ENCODE data around the gene AIFM2.
"Not testable (repeated sequence)": the region's sequence is repeated elsewhere in the genome, so short reads cannot be mapped to it uniquely, and the experiment has no call there.

Gene AIFM2

DNA sequence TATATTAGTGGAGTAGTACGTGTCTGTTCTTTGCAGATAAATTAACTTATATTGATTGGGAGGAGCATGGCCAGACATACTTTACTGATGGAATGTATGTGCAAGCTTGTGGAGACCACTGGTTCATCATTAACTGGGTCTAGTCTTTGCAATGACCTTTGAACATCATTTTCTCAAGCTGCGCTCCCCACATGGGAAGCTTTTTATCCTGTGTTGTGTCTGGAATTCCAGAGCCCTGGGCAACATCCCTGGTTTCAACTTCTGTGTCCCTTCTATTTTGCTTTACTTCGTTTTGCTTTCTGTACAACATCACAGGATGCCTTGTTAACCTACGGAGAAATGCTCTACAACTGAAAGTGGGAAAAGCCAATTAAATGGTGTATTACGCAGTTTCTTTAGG, 41.7 kb downstream of the AIFM2 start:
- DNase-seq: no peak

DNA sequence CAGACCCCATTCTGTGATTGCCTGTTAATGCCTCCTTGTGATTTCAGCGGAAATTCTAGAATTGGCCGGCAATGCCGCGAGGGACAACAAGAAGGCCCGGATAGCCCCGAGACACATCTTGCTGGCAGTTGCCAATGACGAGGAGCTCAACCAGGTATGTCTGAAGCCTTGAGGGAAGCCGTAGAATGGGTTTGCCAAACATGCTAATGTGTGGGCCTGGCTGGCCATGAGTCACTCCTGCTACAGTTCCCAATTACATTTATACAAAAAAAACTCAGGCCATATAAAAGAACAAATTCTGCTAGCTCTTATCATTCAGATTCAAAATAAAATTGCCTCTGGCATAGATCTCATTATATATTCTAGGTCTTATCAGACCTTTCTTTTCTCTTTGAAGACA, 42.6 kb downstream of the AIFM2 start:
- no peak for DNase-seq

DNA sequence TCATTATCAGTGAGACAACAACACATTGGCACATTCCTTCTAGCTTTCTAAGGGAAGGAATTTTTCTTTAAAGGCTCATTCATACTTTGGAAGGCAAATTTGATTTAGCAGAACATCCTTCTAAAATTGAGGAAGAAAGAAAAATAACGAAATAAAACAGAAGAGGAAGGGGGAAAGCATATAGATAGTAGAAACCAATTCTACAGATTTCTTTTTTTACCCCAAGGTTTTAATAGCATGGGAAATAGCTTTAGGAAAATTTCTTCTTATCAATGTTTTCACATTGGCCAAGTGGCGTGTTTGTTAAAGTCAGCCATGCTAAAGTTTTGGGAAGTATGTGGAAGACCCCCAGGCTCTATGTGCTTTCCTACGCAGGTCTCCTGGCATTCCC, 44.3 kb downstream of the AIFM2 start:
- DNase-seq: no peak

DNA sequence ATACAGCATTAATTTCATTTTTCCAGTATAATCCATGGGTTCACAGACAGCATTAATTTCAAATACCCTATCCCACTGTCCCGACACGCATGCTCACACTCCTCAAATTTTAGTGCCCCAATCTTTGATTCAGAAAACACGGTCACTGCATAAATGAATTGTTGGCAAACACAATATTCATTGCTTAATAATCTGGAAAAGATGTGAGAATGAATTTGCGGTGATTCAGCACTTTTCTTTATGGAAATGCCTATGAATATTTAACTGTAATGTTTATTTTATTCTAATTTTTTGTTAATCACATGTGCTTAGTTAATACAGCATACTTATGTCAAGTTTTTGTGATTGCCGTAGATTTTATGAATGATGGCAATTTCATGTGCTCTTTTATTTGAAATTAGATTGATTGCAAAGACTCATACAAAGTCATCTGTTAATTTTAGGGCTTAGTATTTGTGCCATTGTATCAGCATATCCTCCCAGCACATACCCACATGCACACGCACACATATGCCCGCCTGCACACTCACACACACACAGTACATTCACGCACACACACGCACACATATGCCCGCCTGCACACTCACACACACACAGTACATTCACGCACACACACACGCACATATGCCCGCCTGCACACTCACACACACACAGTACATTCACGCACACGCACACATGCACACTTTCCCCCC, 44.9 kb downstream of the AIFM2 start:
- no peak for DNase-seq

DNA sequence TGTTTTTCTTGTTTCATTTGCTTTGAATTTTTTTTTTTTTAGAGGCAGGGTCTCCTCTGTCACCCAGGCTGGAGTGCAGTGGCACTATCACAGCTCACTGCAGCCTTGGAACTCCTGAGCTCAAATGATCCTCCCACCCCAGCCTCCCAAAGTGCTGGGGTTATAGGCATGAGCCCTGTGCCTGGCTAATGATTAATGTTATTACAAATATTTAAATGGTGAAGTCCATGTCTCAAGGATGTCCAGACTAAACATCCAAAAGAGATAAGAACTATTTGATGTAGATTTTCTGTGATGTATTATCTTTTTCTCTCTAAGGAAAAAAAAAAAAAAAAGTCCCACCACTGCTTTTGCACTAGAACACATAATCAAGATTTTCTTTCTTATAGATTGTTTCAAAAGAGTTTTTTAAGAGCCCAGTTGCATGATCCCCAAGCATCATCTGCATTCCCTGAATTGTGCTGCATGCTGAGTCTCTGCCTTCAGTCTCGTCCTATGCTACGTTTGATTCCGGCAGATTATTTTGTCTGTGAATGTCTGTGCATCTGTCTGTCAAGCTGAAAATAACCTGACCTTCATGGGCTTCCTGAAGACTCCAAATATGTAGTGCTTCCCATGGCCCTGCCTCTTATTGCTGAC, 46.5 kb downstream of the AIFM2 start:
- no peak for DNase-seq

DNA sequence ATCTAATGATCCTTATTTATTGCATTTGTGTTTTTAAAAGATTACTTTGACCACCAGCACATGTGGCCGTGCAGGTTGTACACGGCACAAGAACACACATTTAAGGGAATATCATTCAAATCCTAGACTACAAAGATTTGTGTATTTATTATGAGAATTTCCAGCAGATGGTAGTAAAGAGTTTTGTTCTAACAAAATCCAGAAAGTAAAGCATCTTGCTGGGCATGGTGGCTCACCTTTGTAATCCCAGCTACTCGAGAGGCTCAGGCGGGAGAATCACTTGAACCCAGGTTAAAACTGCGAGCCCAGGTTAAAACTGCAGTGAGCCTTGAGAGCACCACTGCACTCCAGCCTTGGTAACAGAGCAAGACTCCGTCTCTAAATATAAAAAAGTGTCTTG, 48.4 kb downstream of the AIFM2 start:
- DNase-seq: peak; percentile 8

DNA sequence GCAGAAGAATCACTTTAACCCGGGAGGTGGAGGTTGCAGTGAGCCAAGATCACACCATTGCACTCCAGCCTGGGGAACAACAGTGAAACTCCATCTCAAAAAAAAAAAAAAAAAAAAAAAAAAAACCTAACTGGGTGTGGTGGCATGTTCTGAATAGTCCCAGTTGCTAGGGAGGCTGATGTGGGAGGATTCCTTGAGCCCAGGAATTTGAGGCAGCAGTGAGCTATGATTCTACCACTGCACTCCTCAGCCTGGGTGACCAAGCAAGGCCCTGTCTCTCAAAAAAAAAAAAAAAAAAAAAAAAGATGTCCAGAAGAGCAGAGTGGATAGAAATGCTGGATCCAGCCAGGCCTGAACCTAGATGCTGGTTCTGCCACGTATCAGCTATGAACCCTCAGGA, 51.8 kb downstream of the AIFM2 start:
- not testable (repeated sequence) for DNase-seq

DNA sequence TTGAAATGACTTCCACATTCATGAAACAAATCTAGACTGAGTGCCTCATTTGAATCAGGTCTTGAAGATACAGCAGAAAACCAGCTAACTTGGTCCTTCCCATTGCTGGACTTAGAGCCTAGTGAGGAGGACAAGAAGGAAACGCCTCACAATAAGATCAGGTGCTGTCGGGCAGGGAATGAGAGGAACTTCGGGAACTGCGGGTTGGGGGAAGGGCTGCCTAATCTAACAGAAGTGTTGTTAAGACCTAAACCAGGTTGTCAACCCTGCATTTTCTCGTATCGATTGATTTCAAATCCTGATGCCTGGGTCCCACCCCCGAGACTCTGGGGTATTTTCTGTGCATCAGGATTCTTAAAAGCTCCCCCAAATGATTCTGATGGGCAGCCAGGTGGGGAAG, 53.7 kb downstream of the AIFM2 start:
- no peak for DNase-seq

DNA sequence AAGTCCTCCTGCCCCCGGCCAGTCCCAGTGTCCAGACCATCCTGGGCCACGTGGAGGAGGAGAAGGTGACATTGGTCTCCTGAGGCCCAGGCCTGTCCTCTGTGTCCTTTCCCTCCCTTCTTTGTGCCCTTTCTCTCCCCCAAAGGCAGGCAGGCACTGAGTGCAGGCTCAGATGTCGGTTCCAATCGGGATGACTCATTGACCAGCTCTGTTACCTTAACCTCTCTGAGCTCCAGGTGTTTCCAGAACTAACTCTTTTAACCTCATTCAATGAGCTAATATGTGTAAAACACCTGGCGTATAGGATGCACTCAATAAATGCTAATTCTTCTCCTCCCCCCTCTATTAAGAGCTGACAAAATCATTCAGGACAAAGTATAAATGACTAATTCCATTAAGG, 54.3 kb downstream of the AIFM2 start:
- no peak for DNase-seq

DNA sequence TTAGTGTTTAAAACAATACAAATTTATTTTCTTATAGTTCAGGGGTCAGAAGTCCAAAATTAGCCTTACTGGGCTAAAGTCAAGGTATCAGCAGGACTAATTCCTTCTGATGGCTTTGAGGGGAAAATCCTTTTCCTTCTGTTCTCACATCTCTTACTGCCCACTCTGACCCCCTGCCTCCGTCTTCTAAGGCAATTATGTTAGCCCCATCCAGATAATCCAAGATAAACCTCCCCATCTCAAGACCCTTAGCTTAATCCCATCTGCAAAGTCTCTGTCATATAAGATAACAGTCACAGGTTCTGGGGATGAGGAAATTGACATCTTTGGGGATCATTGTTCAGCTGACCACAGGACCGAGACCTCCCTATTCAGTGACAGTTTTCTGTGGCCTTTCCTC, 57.7 kb downstream of the AIFM2 start:
- DNase-seq: no peak

DNA sequence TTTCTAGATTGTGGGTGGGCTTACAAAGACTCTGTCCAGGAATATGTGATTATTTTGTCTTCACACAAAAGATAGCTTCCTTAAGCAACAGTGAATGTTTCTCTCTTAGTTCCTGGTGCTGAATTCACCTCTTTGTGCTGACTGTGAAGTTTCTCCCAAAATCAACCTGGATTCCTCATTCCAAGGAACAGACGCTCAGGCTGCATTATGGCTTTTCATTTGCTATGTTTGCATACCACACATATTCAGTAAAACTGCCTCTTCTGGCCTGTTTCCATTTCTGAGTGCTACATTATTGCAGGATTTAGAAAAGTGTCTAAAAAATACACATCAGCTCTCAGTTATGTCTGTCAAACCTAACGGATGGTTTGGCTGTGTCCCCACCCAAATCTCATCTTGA, 58.5 kb downstream of the AIFM2 start:
- DNase-seq: no peak

DNA sequence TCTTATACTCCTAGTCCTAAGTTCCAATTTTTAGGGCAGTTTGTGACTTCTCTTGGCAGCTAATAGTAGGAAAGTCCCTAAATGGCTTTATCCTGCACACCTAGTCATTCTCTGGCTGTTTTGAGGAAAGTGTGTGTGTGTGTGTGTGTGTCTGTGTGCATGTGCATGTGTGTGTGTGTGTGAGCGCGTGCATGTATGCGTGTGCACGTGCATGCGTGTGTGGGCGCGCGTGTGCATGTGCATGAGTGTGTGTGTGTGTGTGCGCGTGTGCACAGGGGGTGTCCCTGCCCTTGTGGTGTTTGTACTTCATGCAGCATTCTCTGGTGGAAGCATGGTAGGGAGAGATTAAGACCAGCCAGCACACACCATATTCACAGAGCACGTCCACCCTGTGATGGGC, 61.8 kb downstream of the AIFM2 start:
- DNase-seq: no peak

DNA sequence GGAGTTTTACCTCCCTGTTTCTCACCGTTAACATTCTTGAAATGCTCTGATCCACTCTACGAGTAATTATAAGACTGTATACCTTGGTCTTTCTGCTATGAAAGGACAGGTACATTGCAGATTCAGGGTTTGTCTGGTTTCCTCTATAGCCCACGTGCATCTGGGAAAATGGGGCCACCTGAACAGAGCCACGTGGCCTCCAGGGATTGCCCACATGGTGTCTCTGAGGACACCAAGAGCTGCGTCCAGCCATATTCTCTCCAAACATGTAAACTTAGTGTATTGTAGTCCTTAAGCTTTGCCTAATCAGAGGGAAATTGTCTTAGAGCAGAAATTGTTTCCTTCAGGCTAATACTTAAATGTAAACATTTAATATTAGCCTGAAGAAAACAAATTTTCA, 63.3 kb downstream of the AIFM2 start:
- no peak for DNase-seq

DNA sequence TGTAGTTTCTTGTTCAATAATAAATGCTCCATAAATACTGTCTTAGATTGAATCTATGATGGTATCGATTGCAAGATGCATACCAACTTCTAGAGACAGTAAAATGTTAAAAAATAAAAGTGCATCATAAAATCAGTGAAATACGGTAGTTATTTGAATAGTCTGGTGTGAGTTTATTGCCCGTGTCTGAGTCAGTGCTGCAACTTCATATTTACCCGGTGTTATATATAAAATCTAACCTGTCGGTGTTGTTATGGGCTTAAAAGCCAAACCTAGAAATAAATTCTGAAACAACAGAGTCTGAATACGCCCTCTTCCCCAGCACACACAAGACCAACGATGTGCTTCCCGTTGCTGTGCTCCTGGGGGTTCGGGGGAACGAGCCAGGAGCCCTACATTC, 63.7 kb downstream of the AIFM2 start:
- no peak for DNase-seq

DNA sequence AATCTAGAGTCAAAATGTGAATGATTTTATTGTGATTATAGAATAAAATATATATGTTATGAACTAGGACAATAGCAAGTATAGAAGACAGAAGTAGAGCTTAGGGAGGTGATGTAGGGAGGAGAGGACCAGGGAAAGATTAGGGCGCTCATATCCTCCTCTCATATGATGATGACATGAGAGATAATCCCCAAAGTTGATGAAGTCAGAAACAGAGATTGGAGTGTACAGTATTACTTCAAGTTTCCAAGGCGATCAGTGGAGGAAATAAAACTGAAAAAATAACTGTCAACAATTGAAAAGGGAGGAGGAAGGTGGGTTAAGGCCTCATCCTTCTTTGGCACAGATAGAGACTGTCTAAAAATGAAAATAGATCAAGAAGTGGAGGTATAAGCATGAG, 65.0 kb downstream of the AIFM2 start:
- no peak for DNase-seq

DNA sequence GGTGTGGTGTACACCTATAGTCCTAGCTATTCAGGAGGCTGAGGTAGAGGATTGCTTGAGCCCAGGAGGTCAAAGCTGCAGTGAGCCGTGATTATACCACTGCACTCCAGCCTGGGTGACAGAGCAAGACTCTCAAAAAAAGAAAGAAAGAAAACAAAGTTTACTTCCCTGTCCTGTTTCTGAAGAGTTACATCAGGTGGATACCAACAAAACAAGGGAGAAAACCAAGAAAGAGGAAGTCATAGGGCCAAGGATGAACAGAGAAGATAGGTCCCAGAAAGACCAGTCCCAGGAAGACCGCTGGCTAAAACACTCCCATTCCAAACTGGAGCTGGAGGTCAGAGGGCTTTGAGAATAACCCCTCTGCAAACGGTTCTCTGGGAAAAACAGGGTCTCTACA, 66.4 kb downstream of the AIFM2 start:
- no peak for DNase-seq

DNA sequence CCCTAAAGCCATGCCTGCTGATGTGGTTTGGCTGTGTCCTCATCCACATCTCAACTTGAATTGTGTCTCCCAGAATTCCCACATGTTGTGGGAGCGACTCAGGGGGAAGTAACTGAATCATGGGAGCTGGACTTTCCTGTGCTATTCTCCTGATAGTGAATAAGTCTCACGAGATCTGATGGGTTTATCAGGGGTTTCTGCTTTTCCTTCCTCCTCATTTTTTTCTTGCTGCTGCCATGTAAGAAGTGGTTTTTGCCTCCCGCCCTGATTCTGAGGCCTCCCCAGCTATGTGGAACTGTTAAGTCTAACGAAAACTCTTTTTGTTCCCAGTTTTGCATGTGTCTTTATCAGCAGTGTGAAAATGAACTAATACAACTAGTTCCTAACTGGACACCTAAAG, 68.1 kb downstream of the AIFM2 start:
- no peak for DNase-seq

DNA sequence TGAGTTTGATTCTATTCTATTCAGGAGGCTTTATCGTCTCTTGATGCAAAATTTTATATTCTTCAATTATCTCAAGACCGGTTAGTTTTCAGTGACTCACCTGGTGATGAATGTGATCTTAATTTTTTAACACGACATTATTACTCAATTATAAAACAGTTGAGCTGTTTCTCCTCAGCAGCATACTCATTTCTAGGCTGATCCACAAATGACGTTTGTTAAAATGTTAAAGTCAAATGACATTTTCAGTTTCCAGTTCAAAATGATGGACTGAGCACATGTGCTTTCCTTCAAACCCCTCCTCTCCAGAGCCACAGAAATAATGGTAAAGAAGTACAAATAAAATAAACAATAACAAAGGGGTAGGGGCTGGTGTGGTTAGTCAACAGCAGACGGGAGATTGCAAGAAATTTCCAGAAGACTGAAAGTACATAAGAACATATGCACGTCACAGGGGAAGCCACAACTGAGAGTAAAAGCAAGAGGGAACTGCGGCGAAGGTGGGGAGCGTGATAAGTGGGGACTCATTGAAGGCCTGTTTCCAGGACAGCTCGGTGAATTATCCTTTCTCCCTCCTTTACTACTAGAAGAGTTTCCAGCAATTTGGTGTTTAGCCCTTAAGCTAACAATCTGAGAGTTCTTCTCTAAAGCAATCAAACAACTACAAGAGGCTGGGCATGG, 69.1 kb downstream of the AIFM2 start:
- no peak for DNase-seq

Data from RPMI8226 (cell line).